SK-N-SH treated with all-trans-retinoic acid at 6 μM for 48 hours (cell line): ENCODE data around the gene EIF6.

Source experiments
- CSDC2 ChIP-seq: fragments of 250-450 bp; sonication (Bioruptor Pico); IDR thresholded peaks from 2 replicates; pipeline ENCODE4 v1.5.0; 2020; ENCODE audit warnings: mild to moderate bottlenecking, moderate library complexity
- PATZ1 ChIP-seq: fragments of 250-450 bp; sonication (Bioruptor Pico); IDR thresholded peaks from 2 replicates; pipeline ENCODE4 v1.8.0; 2020; ENCODE audit warnings: mild to moderate bottlenecking, moderate library complexity, borderline replicate concordance
- TOX ChIP-seq: fragments of 250-450 bp; sonication (Bioruptor Pico); IDR thresholded peaks from 2 replicates; pipeline ENCODE4 v1.8.0; 2021; ENCODE audit warnings: mild to moderate bottlenecking, moderate library complexity, borderline replicate concordance
- ZNF8 ChIP-seq: fragments of 450-650 bp; formaldehyde crosslinking; IDR thresholded peaks from 2 replicates; pipeline ENCODE4 v1.5.0; 2020; ENCODE audit warnings: mild to moderate bottlenecking, moderate library complexity
- TF ChIP-seq, protein P1 (sequence below): fragments of 250-450 bp; sonication (Bioruptor Pico); IDR thresholded peaks from 2 replicates; pipeline ENCODE4 v1.8.0; 2021; ENCODE audit warnings: low read depth, mild to moderate bottlenecking, moderate library complexity, borderline replicate concordance
- TF ChIP-seq, protein P2 (sequence below): fragments of 250-450 bp; sonication (Bioruptor Pico); IDR thresholded peaks from 2 replicates; pipeline ENCODE4 v1.5.1; 2021; ENCODE audit warnings: mild to moderate bottlenecking, moderate library complexity
- TF ChIP-seq, protein P3 (sequence below): fragments of 250-450 bp; sonication (Bioruptor Pico); IDR thresholded peaks from 2 replicates; pipeline ENCODE4 v1.5.1; 2020; ENCODE audit warnings: low read depth, mild to moderate bottlenecking, moderate library complexity

- TF ChIP-seq, protein P1, sequence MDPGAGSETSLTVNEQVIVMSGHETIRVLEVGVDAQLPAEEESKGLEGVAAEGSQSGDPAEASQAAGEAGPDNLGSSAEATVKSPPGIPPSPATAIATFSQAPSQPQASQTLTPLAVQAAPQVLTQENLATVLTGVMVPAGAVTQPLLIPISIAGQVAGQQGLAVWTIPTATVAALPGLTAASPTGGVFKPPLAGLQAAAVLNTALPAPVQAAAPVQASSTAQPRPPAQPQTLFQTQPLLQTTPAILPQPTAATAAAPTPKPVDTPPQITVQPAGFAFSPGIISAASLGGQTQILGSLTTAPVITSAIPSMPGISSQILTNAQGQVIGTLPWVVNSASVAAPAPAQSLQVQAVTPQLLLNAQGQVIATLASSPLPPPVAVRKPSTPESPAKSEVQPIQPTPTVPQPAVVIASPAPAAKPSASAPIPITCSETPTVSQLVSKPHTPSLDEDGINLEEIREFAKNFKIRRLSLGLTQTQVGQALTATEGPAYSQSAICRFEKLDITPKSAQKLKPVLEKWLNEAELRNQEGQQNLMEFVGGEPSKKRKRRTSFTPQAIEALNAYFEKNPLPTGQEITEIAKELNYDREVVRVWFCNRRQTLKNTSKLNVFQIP, result no peak
- TF ChIP-seq PATZ1 (CRISPR knock-in tag) (no peak), ZNF8 (CRISPR knock-in tag) (no peak), TOX (CRISPR knock-in tag) (no peak), CSDC2 (CRISPR knock-in tag) (no peak)
- TF ChIP-seq, protein P2, sequence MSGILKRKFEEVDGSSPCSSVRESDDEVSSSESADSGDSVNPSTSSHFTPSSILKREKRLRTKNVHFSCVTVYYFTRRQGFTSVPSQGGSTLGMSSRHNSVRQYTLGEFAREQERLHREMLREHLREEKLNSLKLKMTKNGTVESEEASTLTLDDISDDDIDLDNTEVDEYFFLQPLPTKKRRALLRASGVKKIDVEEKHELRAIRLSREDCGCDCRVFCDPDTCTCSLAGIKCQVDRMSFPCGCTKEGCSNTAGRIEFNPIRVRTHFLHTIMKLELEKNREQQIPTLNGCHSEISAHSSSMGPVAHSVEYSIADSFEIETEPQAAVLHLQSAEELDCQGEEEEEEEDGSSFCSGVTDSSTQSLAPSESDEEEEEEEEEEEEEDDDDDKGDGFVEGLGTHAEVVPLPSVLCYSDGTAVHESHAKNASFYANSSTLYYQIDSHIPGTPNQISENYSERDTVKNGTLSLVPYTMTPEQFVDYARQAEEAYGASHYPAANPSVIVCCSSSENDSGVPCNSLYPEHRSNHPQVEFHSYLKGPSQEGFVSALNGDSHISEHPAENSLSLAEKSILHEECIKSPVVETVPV (CRISPR knock-in tag), result no peak
- TF ChIP-seq, protein P3, sequence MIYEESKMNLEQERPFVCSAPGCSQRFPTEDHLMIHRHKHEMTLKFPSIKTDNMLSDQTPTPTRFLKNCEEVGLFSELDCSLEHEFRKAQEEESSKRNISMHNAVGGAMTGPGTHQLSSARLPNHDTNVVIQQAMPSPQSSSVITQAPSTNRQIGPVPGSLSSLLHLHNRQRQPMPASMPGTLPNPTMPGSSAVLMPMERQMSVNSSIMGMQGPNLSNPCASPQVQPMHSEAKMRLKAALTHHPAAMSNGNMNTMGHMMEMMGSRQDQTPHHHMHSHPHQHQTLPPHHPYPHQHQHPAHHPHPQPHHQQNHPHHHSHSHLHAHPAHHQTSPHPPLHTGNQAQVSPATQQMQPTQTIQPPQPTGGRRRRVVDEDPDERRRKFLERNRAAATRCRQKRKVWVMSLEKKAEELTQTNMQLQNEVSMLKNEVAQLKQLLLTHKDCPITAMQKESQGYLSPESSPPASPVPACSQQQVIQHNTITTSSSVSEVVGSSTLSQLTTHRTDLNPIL (CRISPR knock-in tag), result no peak
Measured at GRCh38 chr20:35280523-35280922, 4.0 kb downstream of the EIF6 start.
